ENCODE measurements around the gene PORCN.

The PORCN gene

DNA sequence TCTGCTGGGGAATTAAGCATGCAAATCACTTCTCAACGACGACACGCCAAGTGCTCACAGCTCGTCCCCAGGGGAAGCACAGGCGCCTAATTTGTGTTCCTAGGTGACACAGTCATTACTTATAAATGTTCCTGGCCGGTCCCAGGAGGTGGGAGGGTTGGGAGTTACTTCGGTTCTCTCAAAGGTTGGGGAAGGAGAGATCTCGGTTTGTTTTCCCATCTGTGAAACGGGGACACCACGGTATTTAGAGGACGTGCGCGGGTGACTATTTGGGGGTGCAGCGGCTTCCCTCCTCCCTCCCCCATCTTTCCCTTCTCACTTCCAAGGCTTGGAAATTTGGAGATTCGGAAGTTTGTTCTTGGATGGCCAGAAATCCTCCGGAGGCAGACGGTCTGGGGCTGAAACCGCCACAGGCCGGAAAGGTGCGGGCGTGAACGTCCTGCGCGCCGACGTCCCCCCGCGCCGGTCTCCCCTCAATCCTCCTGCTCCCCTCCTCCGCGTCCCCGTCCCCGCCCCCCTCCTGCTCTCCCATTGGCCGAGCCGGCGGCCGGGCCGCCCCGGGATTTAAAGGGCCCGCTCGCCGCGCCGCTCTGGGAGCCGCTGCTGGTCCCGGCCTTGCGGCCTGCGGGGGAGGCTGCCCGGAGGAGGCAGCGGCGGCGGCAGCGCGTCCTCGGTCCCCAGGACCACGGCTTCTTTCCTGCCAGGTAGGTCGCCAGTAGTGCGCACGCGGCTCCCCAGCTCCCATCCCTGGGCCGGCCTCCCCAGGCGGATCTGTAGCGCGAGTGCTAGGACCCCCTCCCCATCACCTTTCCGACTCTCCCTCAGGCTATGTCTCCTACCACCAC lies at the start of gene PORCN:
Gene PORCN (plus strand): TSS at position 593 of the 845 bp plus-strand sequence. CDS start 829 bp downstream, outside the sequence.
- H3K9me3 ChIP-seq: no peaks in the 10 kb centered on the region
- H3K4me1 ChIP-seq: peaks cover 13% of the 10 kb centered on the region
- peak; percentile 78 to 95 for DNase-seq (ENCODE audit: low spot score in 2 of 2)
- in situ Hi-C loops (cut with MboI; ENCODE audit: low sequenced_read_pairs): no loop called here
- no peaks in the 10 kb centered on the region for H3K27me3 ChIP-seq (ENCODE audit: low read depth)
- H3K4me3 ChIP-seq: peak within 1 kb of the TSS; percentile 72
- H3K36me3 ChIP-seq (replicated peaks): peaks cover 3% of the 10 kb centered on the region; the same call in 1 of the 2 replicates

DNA sequence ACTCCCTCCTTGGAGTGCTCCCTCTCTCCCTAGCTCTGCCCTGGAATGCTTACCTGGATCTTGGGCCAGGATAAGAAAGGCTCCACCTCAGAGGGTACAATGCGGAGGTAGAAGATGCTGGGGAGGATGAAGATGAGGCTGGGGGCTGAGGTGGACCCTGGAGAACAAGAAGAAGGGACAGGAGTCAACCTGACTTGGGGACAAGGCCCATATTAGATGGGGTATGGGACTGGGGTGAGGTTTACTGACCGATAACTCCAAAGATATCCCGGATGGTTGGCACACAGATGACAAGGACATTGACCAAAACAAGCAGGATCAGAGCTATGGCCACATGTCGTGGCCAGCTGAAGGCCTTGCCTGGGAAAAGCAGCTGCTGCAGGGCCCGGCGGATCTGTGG lies 49.3 kb upstream of the PORCN start:
- Histone ChIP-seq H3K36me3 (replicated peaks) (peaks cover 62% of the 10 kb centered on the region), H3K9me3 (no peaks in the 10 kb centered on the region), H3K27me3 (ENCODE audit: low read depth) (no peaks in the 10 kb centered on the region), H3K4me3 (no peak overlapping the region), H3K4me1 (peaks cover 5% of the 10 kb centered on the region)
- no peak for DNase-seq (ENCODE audit: low spot score in 2 of 2)
- in situ Hi-C loops (cut with MboI; ENCODE audit: low sequenced_read_pairs): no loop called here

DNA sequence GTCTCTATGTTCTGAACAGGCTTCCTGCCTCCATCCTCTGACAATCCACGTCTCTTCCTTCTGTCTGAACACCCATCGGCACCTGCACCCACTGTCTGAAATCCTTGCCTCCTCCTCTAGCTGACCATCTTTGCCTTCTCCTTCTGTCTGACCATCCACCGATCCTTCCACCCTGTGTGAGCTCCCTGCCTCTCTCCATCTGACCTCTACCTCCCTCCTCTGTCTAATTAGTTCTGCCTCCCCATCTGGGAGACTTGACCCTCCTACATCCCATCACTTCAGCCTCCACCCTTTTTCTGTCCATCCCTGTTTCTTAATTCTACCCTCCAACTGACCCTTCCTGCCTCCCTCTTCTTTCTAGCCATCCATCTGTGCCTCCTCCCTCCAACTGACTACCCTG lies 48.8 kb upstream of the PORCN start:
- DNase-seq (ENCODE audit: low spot score in 2 of 2): no peak
- peaks cover 65% of the 10 kb centered on the region for H3K36me3 ChIP-seq (replicated peaks)
- H3K27me3 ChIP-seq (ENCODE audit: low read depth): no peaks in the 10 kb centered on the region
- no peak overlapping the region for H3K4me3 ChIP-seq
- in situ Hi-C loops (cut with MboI; ENCODE audit: low sequenced_read_pairs): no loop called here
- no peaks in the 10 kb centered on the region for H3K9me3 ChIP-seq
- peaks cover 5% of the 10 kb centered on the region for H3K4me1 ChIP-seq

DNA sequence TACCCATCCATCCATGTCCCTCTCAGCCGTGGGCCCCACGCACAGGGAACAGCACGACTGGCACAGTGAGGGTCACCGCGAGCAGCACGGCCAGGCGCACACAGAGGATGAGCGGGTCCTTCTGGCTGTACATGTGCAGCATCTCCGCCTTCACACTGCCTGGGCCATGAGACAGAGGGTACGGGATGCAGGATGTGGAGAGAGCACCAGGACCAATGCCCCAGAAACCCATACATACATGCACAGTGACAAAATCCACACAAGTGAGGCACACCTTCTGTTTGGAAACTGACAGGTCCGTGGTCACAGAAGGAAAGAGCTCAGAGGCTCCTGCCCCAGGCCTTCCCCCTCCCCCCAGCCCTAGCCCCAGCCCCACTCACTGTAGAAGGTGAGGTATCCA lies 48.2 kb upstream of the PORCN start:
- in situ Hi-C loops (cut with MboI; ENCODE audit: low sequenced_read_pairs): no loop called here
- H3K9me3 ChIP-seq: no peaks in the 10 kb centered on the region
- H3K27me3 ChIP-seq (ENCODE audit: low read depth): no peaks in the 10 kb centered on the region
- peaks cover 71% of the 10 kb centered on the region for H3K36me3 ChIP-seq (replicated peaks)
- peaks cover 5% of the 10 kb centered on the region for H3K4me1 ChIP-seq
- no peak for DNase-seq (ENCODE audit: low spot score in 2 of 2)
- no peak overlapping the region for H3K4me3 ChIP-seq

DNA sequence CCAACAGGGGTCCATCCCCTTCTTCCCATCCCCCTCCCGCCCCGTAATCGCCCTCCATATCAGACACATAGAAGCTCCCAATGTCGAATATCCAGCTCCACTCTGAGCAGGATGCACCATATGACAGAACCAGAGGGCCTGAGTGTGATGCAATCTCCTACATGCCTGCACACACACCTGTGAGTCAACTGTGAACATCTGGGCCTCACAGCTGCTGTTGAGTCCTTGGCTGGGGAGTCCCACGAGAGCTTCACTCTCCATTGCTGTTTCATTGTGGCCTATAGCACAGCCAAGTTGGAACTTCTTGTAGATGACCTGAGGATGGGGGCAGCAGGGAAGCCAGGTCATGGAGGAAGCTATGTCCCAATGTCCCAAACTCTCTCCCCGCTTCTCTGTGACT lies 47.0 kb upstream of the PORCN start:
- in situ Hi-C loops (cut with MboI; ENCODE audit: low sequenced_read_pairs): no loop called here
- H3K9me3 ChIP-seq: no peaks in the 10 kb centered on the region
- no peak for DNase-seq (ENCODE audit: low spot score in 2 of 2)
- no peaks in the 10 kb centered on the region for H3K27me3 ChIP-seq (ENCODE audit: low read depth)
- H3K4me1 ChIP-seq: peaks cover 4% of the 10 kb centered on the region
- H3K4me3 ChIP-seq: no peak overlapping the region
- peaks cover 82% of the 10 kb centered on the region for H3K36me3 ChIP-seq (replicated peaks)

DNA sequence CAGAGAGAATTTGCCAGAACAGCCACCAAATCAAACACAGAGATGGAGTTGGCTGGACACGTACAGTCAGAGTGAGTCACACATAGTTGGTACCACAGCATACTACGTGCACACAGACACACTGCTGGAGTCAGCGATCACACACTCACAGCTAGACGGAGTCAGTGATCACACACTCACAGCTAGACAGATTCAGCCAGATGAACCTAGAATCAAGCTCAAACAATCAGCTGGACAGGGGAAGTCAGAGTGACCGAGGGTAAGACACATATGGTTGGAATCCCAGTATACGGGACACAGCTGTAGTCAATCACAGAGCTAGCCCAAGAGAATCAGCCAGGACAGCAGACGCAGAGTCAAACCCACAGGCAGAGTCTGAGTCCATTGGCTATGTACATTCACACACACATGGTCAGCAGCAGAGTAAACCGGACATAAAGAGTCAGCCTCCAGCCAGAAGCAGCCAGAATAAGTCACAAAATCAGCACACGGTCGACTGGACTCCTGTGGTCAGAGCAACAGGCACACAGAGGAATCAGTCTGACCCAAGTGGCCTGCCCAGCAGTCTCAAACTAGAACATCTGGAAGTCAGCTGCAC lies 43.4 kb upstream of the PORCN start:
- DNase-seq (ENCODE audit: low spot score in 2 of 2): no peak
- Histone ChIP-seq H3K9me3 (no peaks in the 10 kb centered on the region), H3K4me1 (peaks cover 5% of the 10 kb centered on the region), H3K4me3 (no peak overlapping the region), H3K36me3 (replicated peaks) (peaks cover 58% of the 10 kb centered on the region), H3K27me3 (ENCODE audit: low read depth) (no peaks in the 10 kb centered on the region)
- in situ Hi-C loops (cut with MboI; ENCODE audit: low sequenced_read_pairs): no loop called here

DNA sequence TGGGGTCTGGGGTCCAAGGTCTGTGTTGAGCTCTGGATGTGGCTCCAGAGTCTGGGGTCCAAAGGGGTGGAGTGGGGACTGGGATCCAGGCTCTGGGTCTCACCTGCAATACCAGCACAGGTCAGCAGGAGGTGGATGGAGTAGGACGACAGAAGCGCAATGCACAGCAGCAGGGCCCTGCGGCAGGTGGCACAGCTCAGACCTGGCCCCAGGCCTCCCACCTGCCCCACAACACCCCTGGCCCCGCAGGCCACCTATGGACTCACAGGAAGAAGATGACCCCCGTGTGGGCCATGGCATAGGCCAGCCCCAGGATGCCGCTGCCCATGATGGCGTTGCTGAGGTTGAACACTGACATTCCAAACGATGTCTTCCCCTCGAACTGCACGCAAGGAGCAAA lies 42.1 kb upstream of the PORCN start:
- no peaks in the 10 kb centered on the region for H3K27me3 ChIP-seq (ENCODE audit: low read depth)
- no peaks in the 10 kb centered on the region for H3K9me3 ChIP-seq
- H3K4me1 ChIP-seq: peaks cover 5% of the 10 kb centered on the region
- in situ Hi-C loops (cut with MboI; ENCODE audit: low sequenced_read_pairs): no loop called here
- DNase-seq (ENCODE audit: low spot score in 2 of 2): peak in 1 of 2 experiments; percentile 68
- H3K4me3 ChIP-seq: peak overlapping the region; percentile 69
- H3K36me3 ChIP-seq (replicated peaks): peaks cover 47% of the 10 kb centered on the region

DNA sequence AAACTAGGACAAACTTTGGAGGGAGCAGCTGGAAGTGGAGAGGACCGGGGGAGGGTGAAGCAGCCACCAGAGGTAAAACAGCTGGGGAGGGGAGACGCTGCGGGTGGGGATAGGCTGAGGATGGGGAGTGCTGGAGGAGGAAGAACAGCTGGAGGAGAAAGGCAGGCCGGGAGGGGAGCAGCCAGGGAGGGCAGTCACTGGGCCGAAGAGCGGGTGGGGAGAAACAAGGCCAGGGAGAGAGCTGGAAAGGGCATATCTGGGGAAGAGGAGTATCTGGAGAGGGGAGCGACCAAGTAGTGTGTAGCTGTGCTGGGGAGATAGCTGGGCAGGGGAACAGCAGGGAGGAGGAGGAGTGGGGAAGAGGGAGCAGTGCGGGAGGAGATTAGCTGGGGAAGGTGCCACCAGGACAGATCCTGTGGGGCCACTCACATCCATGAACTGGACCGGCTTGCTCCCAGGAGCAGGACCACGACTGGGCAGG lies 41.5 kb upstream of the PORCN start:
- Histone ChIP-seq H3K4me3 (peak overlapping the region; percentile 69), H3K4me1 (peaks cover 5% of the 10 kb centered on the region), H3K36me3 (replicated peaks) (peaks cover 41% of the 10 kb centered on the region), H3K27me3 (ENCODE audit: low read depth) (no peaks in the 10 kb centered on the region), H3K9me3 (no peaks in the 10 kb centered on the region)
- in situ Hi-C loops (cut with MboI; ENCODE audit: low sequenced_read_pairs): no loop called here
- DNase-seq (ENCODE audit: low spot score in 2 of 2): peak in 1 of 2 experiments; percentile 28

DNA sequence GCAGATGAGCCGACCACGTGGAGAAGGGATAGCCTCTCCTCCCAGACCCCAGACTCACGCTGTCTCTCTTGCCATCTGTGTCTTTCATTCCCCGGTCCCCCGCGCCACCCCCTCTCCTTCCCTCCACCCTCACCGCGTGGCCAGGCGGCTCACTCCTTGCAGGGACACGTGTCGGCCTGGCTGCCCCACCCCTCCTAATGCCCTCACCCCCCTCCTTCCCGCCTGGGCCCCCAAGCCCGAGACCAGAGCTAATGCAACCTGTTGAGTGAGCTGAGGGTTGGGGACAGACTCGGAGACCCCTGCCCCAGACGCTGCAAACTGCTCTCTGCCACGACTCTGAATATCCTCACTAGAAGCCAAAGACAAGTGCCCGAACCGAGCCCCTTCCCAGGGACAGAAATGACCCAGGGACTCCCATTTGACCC lies 40.5 kb upstream of the PORCN start:
- in situ Hi-C loops (cut with MboI; ENCODE audit: low sequenced_read_pairs): no loop called here
- H3K4me3 ChIP-seq: peak overlapping the region; percentile 69
- H3K36me3 ChIP-seq (replicated peaks): peaks cover 32% of the 10 kb centered on the region
- H3K9me3 ChIP-seq: no peaks in the 10 kb centered on the region
- DNase-seq (ENCODE audit: low spot score in 2 of 2): peak; percentile 51 to 84
- H3K4me1 ChIP-seq: peaks cover 8% of the 10 kb centered on the region
- H3K27me3 ChIP-seq (ENCODE audit: low read depth): no peaks in the 10 kb centered on the region

DNA sequence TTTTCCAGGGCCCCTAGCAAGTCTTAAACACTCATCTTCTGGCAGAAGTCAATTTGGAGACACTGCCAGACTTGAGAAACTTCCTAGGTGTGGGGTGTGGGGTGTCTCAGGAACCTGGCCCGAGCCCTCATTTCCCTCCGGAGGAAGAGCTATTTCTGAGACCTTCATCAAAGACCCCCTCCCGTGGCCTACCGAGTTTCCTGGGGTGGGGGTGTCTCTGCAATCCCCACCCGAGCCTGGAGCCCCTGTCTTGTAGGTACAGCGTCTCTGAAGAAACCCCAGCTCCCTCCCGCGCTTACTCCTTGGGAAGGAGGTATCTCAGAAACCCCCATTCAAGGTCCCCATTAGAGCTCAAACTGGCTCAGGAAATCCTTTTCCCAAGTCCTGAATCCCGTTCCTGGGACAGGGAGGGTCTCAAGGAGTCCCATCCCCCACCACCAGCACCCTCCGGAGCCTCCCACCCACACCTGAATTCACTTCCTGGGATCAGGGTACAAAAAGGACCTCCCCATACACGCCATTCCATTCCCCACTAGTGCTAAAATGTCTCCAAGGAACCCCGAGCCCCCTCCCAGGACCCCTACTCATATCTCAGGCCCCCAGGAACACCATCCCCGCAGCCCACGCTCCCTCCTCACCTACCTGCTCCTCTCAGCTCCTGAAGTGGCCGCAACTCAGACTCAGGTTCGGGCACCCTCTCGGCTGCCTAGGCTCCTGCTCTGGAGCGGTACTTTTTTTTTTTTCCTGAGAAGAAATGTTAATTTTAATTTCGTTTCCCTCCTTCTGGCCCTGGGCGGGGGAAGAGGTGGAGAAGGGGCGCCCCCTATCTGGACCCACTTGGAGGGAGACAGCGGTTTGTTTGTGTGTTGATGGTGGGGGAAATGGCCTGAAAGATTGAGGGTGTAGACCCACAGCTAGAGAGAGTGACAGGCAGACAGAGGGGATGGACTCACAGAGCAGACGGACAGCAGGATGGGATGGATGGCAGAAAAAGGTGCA lies 39.8 kb upstream of the PORCN start:
- DNase-seq (ENCODE audit: low spot score in 2 of 2): peak; percentile 73 to 85
- in situ Hi-C loops (cut with MboI; ENCODE audit: low sequenced_read_pairs): no loop called here
- Histone ChIP-seq H3K36me3 (replicated peaks) (peaks cover 28% of the 10 kb centered on the region), H3K9me3 (no peaks in the 10 kb centered on the region), H3K4me3 (peak overlapping the region; percentile 69), H3K27me3 (ENCODE audit: low read depth) (no peaks in the 10 kb centered on the region), H3K4me1 (peaks cover 9% of the 10 kb centered on the region)

DNA sequence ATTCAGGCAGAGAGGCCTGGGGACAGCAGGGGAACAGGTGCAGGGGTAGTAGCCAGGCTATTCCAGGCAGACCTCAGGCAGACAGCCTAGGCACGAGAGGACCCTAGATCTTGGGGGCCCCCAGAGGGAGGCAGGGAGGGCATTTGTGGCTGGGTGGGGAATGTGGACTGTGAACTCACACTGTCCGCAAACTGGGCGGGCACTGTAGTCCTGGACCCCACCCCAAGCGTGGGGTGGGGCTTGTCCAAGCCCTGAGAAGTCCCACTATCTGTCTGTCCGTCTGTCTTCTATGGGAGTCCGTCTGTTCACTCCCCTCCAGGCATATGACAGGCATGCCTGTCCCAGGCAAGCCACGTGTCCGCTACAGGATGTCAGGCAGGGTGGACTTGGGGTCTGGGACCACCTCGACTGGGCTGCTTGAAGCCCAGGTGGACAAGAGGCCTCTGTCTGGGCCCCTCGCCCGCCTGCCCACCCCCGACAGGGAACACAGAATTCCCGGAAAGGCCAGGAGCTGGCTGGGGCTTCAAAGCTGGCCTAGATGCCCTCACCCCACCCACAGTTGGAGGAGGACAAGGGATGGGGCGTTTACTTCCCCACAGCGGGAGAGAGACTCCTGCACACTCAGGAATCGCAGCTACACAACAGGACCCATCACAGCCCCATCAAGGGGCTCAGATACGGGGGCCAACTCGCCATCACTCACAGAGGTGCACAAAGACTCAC lies 38.5 kb upstream of the PORCN start, which contains the start of gene SLC38A5:
Gene SLC38A5 (minus strand): TSS at position 151 of the 723 bp plus-strand sequence. CDS start 2,336 bp downstream, outside the sequence.
- in situ Hi-C loops (cut with MboI; ENCODE audit: low sequenced_read_pairs): no loop called here
- H3K4me3 ChIP-seq: peak within 1 kb of the TSS; percentile 69
- H3K36me3 ChIP-seq (replicated peaks): peaks cover 18% of the 10 kb centered on the region

DNA sequence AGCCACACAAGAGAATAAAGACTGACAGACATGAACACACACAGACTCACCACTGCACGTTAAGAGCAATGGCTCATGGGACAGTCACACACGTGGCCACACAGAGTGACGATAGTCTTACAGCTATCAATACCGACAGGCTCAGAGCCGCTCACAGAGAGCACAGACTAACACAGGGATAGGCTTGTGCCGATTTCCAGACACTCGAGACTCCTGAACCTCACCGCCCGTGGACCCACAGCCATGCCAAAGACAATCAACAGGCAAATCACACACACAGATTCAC lies 38.0 kb upstream of the PORCN start:
- H3K36me3 ChIP-seq (replicated peaks): peaks cover 13% of the 10 kb centered on the region
- in situ Hi-C loops (cut with MboI; ENCODE audit: low sequenced_read_pairs): no loop called here
- H3K4me1 ChIP-seq: peaks cover 19% of the 10 kb centered on the region
- DNase-seq (ENCODE audit: low spot score in 2 of 2): no peak
- H3K27me3 ChIP-seq (ENCODE audit: low read depth): no peaks in the 10 kb centered on the region
- no peak overlapping the region for H3K4me3 ChIP-seq
- H3K9me3 ChIP-seq: no peaks in the 10 kb centered on the region

More for the DNA sequence above, 38.5 kb upstream of the PORCN start, which contains the start of gene SLC38A5:
- no peaks in the 10 kb centered on the region for H3K9me3 ChIP-seq
- peaks cover 19% of the 10 kb centered on the region for H3K4me1 ChIP-seq
- no peak for DNase-seq (ENCODE audit: low spot score in 2 of 2)
- H3K27me3 ChIP-seq (ENCODE audit: low read depth): no peaks in the 10 kb centered on the region

DNA sequence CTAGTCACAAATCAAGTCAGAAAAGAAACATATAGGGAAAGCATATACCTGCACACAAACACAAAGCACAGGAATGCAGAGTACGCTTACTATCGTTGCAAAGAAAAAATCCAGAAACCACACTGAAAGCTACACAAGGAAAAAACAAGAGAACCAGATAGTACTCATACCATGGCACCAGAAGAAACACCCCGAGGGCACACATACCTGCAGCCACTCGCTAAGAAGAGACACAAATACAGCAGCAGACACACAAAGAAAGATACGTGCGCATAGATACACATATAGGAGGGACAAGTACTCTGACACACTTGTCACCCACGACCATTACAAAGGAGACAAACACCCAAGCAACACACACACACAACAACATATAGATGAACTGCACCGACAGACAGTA lies 37.3 kb upstream of the PORCN start:
- Histone ChIP-seq H3K4me3 (no peak overlapping the region), H3K9me3 (no peaks in the 10 kb centered on the region)
- in situ Hi-C loops (cut with MboI; ENCODE audit: low sequenced_read_pairs): no loop called here

More for the DNA sequence above, 37.3 kb upstream of the PORCN start:
- Histone ChIP-seq H3K27me3 (ENCODE audit: low read depth) (no peaks in the 10 kb centered on the region), H3K36me3 (replicated peaks) (peaks cover 11% of the 10 kb centered on the region), H3K4me1 (peaks cover 19% of the 10 kb centered on the region)
- DNase-seq (ENCODE audit: low spot score in 2 of 2): peak in 1 of 2 experiments; percentile 10

All from HAP-1 (cell line).